DOHH2 (cell line): ENCODE measurements around the gene CHIT1.

Experiments
- CTCF ChIP-seq: fragments of 200-600 bp; sonication (generic); IDR thresholded peaks from one replicate; pipeline ENCODE4 v1.5.1; 2014; ENCODE audit warnings: antibody characterized with exemption, mild to moderate bottlenecking, low read depth, low read length; ENCODE audit not compliant: poor library complexity, severe bottlenecking
- EZH2phosphoT487 ChIP-seq: fragments of 200-600 bp; sonication (generic); IDR thresholded peaks from 2 replicates; pipeline ENCODE4 v1.6.1; 2017; ENCODE audit warnings: borderline replicate concordance, mild to moderate bottlenecking, antibody characterized with exemption, low read length, moderate library complexity, mixed read lengths

GRCh38 chr1:203278885-203279406 lies 49.5 kb upstream of the CHIT1 start:
- TF ChIP-seq CTCF (no peak), EZH2phosphoT487 (no peak)
